Neural cell (in vitro differentiated cells): ENCODE results near the gene CCSER2. TPM values are rescaled to one million over a fixed set of nuclear protein-coding genes. Genes with fewer than 3 reads are reported as not detected.

Experiments used
- H2AFZ ChIP-seq: fragments of 200-600, 300-800 bp; sonication (generic), shearing (Covaris generic); 2 replicates; pipeline ENCODE4 v1.6.0; 2014; ENCODE audit warnings: low read depth, mild to moderate bottlenecking, antibody characterized with exemption, low read length, moderate library complexity
- H3F3A ChIP-seq: fragments of 200-600 bp; shearing (Covaris generic); 2 replicates; pipeline ENCODE4 v1.6.1; 2016; ENCODE audit warnings: mild to moderate bottlenecking, moderate library complexity, mixed read lengths, antibody characterized with exemption, low read length; ENCODE audit not compliant: insufficient read depth, poor library complexity, severe bottlenecking
- H3K27ac ChIP-seq: fragments of 200-600, 300-800 bp; sonication (generic), shearing (Covaris generic); 2 replicates; pipeline ENCODE4 v1.5.1; 2014; ENCODE audit warnings: mild to moderate bottlenecking, low read length, moderate library complexity
- H3K27me3 ChIP-seq: fragments of 300-800, 200-600 bp; sonication (generic), shearing (Covaris generic); 2 replicates; pipeline ENCODE4 v1.6.0; 2014; ENCODE audit warnings: mild to moderate bottlenecking, low read depth, low read length, moderate library complexity; ENCODE audit not compliant: insufficient read depth
- H3K36me3 ChIP-seq: fragments of 300-800, 200-600 bp; sonication (generic), shearing (Covaris generic); 2 replicates; pipeline ENCODE4 v1.5.1; 2014; ENCODE audit warnings: mild to moderate bottlenecking, antibody characterized with exemption, low read length, moderate library complexity; ENCODE audit not compliant: insufficient read depth
- H3K4me2 ChIP-seq: fragments of 300-800, 200-600 bp; sonication (generic), shearing (Covaris generic); 2 replicates; pipeline ENCODE4 v1.6.0; 2014; ENCODE audit warnings: mild to moderate bottlenecking, low read length
- H3K4me3 ChIP-seq: fragments of 300-800, 200-600 bp; sonication (generic), shearing (Covaris generic); 2 replicates; pipeline ENCODE4 v1.5.1; 2014; ENCODE audit warnings: mild to moderate bottlenecking, low read length, moderate library complexity
- H3K79me2 ChIP-seq: fragments of 200-600 bp; shearing (Covaris generic); replicated peaks from 2 replicates; pipeline ENCODE4 v1.6.0; 2014; ENCODE audit warnings: mild to moderate bottlenecking, low read length, moderate library complexity; ENCODE audit not compliant: insufficient read depth
- H3K9ac ChIP-seq: fragments of 300-800, 200-600 bp; sonication (generic), shearing (Covaris generic); 2 replicates; pipeline ENCODE4 v1.6.1; 2016; ENCODE audit warnings: mild to moderate bottlenecking, low read length, mixed read lengths
- H3K9me2 ChIP-seq: fragments of 200-600 bp; shearing (Covaris generic); 2 replicates; pipeline ENCODE4 v1.6.1; 2016; ENCODE audit warnings: mild to moderate bottlenecking, low read length, mixed read lengths; ENCODE audit not compliant: insufficient read depth
- H3K9me3 ChIP-seq: fragments of 200-600, 300-800 bp; sonication (generic), shearing (Covaris generic); 2 replicates; pipeline ENCODE4 v1.6.1; 2016; ENCODE audit warnings: mild to moderate bottlenecking, mixed run types, low read length, moderate library complexity, mixed read lengths
- H4K20me1 ChIP-seq: fragments of 200-600 bp; shearing (Covaris generic); 2 replicates; pipeline ENCODE4 v1.6.1; 2016; ENCODE audit warnings: mild to moderate bottlenecking, mixed run types; ENCODE audit not compliant: insufficient read depth
- CTCF ChIP-seq: fragments of 450-650 bp; IDR thresholded peaks from 2 replicates; pipeline ENCODE4 v1.5.1; 2014; ENCODE audit warnings: antibody characterized with exemption, mild to moderate bottlenecking, moderate library complexity; ENCODE audit not compliant: poor library complexity, severe bottlenecking
- EP300 ChIP-seq: fragments of 450-650 bp; conservative IDR thresholded peaks from 2 replicates; pipeline ENCODE4 v1.6.1; 2014; ENCODE audit warnings: antibody characterized with exemption, mild to moderate bottlenecking, moderate library complexity; ENCODE audit not compliant: poor library complexity, severe bottlenecking
- EZH2 ChIP-seq: fragments of 200-600, 300-800 bp; shearing (Covaris generic), sonication (generic); IDR thresholded peaks from 2 replicates; pipeline ENCODE4 v1.6.1; 2014; ENCODE audit warnings: antibody characterized with exemption, low read length, borderline replicate concordance, mild to moderate bottlenecking; ENCODE audit not compliant: insufficient read depth, poor library complexity, severe bottlenecking
- MXI1 ChIP-seq: fragments of 450-650 bp; conservative IDR thresholded peaks from 2 replicates; pipeline ENCODE4 v1.6.1; 2014; ENCODE audit warnings: antibody characterized with exemption, mild to moderate bottlenecking; ENCODE audit not compliant: poor library complexity, severe bottlenecking
- POLR2AphosphoS5 ChIP-seq: IDR thresholded peaks from 2 replicates; pipeline ENCODE4 v1.6.1; 2012
- RAD21 ChIP-seq: fragments of 450-650 bp; conservative IDR thresholded peaks from 2 replicates; pipeline ENCODE4 v1.6.1; 2014; ENCODE audit warnings: antibody characterized with exemption, mild to moderate bottlenecking, moderate library complexity
- REST ChIP-seq: IDR thresholded peaks from 2 replicates; pipeline ENCODE4 v1.6.1; 2012; ENCODE audit warnings: borderline replicate concordance
- SMC3 ChIP-seq: fragments of 450-650 bp; conservative IDR thresholded peaks from 2 replicates; pipeline ENCODE4 v1.6.1; 2014; ENCODE audit warnings: antibody characterized with exemption, mild to moderate bottlenecking, moderate library complexity; ENCODE audit not compliant: poor library complexity
- TAF1 ChIP-seq: IDR thresholded peaks from 2 replicates; pipeline ENCODE4 v1.6.1; 2012; ENCODE audit warnings: low read depth
- polyA plus RNA-seq: library from polyadenylated mRNA; depleted of rRNA; stranded (reverse); fragments of >200 nt; gene quantifications from 2 replicates; pipeline ENCODE4 v1.2.3, GENCODE V29; 2014

Gene CCSER2
- polyA plus RNA-seq, 1 donor from 2014 or later, result 38.3 TPM

GRCh38 chr10:84390364-84390763 is 62.0 kb downstream of the CCSER2 start:
- H3K27me3 ChIP-seq, result no peaks in the 10 kb centered on the region
- H3K4me3 ChIP-seq, result no peak overlapping the region
- H3K36me3 ChIP-seq, result peaks cover 8% of the 10 kb centered on the region
- H4K20me1 ChIP-seq, result no peaks in the 10 kb centered on the region
- H3K79me2 ChIP-seq, result peaks cover 4% of the 10 kb centered on the region
- H3K9me2 ChIP-seq, result no peaks in the 10 kb centered on the region
- H3F3A ChIP-seq, result no peaks in the 10 kb centered on the region
- H3K27ac ChIP-seq, result no peak overlapping the region
- TF ChIP-seq EZH2 (no peak), SMC3 (no peak), RAD21 (no peak), CTCF (no peak)
- H2AFZ ChIP-seq, result no peak overlapping the region
- H3K4me2 ChIP-seq, result no peak overlapping the region
- H3K9me3 ChIP-seq, result peaks cover 3% of the 10 kb centered on the region
- H3K9ac ChIP-seq, result no peak overlapping the region

GRCh38 chr10:84391326-84391725 is 62.9 kb downstream of the CCSER2 start:
- Histone ChIP-seq H4K20me1 (no peaks in the 10 kb centered on the region), H3K36me3 (peaks cover 5% of the 10 kb centered on the region), H3K27ac (no peak overlapping the region), H3K4me3 (no peak overlapping the region), H3K4me2 (no peak overlapping the region), H3K27me3 (no peaks in the 10 kb centered on the region), H3K9ac (no peak overlapping the region), H3K9me3 (no peaks in the 10 kb centered on the region), H3K79me2 (peaks cover 4% of the 10 kb centered on the region), H3F3A (no peaks in the 10 kb centered on the region), H3K9me2 (no peaks in the 10 kb centered on the region), H2AFZ (no peak overlapping the region)
- no peak for TF ChIP-seq SMC3
- no peak for TF ChIP-seq POLR2AphosphoS5
- TF ChIP-seq REST, result no peak
- no peak for TF ChIP-seq EP300
- no peak for TF ChIP-seq EZH2
- no peak for TF ChIP-seq RAD21
- TF ChIP-seq CTCF, result no peak
- no peak for TF ChIP-seq TAF1
- TF ChIP-seq MXI1, result no peak
